IMR-90 (cell line): Measurements from ENCODE around the gene OGFOD3.

Experiments used
- BHLHE40 ChIP-seq: fragments of 150-350 bp; IDR thresholded peaks from 2 replicates; pipeline ENCODE4 v1.6.1; 2016; ENCODE audit warnings: mild to moderate bottlenecking, low read depth, low read length
- CEBPB ChIP-seq: IDR thresholded peaks from 2 replicates; pipeline ENCODE4 v1.6.1; 2012; ENCODE audit warnings: low read depth, low read length, improper control_type of control experiment
- CHD1 ChIP-seq: IDR thresholded peaks from 2 replicates; pipeline ENCODE4 v1.6.1; 2012; ENCODE audit warnings: low read depth, low read length, improper control_type of control experiment
- RAD21 ChIP-seq: IDR thresholded peaks from 2 replicates; pipeline ENCODE4 v1.6.1; 2012; ENCODE audit warnings: low read length, improper control_type of control experiment
- SMC3 ChIP-seq: fragments of 150-350 bp; IDR thresholded peaks from 2 replicates; pipeline ENCODE4 v1.6.1; 2016; ENCODE audit warnings: low read depth, mild to moderate bottlenecking, antibody characterized with exemption, low read length, moderate library complexity
- TF ChIP-seq, protein P1 (sequence below): conservative IDR thresholded peaks from 2 replicates; pipeline ENCODE4 v1.5.1; 2012; ENCODE audit warnings: mild to moderate bottlenecking, low read depth, low read length, improper control_type of control experiment

DNA sequence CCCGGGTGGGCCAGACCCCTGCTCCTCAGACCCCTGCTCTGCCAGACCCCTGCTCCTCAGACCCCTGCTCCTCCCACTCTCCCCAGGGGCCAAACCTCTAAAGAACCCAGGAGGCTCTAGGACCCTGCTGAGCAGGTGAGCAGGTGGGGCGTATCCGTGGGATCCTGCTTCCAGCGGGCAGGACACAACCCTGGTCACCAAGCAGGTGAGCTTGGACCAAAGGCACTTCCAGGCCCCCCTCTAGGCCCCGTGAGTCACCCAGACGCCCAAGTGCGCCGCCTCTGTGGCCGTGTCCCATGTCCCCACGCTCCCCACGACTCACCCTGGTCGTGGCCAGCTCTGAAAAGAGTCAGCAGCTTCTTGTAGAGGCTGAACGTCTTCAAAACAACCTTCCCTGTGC is 27.2 kb upstream of the OGFOD3 start:
- TF ChIP-seq CEBPB (no peak), RAD21 (no peak), SMC3 (no peak), BHLHE40 (no peak), CHD1 (no peak)
- TF ChIP-seq, protein P1, sequence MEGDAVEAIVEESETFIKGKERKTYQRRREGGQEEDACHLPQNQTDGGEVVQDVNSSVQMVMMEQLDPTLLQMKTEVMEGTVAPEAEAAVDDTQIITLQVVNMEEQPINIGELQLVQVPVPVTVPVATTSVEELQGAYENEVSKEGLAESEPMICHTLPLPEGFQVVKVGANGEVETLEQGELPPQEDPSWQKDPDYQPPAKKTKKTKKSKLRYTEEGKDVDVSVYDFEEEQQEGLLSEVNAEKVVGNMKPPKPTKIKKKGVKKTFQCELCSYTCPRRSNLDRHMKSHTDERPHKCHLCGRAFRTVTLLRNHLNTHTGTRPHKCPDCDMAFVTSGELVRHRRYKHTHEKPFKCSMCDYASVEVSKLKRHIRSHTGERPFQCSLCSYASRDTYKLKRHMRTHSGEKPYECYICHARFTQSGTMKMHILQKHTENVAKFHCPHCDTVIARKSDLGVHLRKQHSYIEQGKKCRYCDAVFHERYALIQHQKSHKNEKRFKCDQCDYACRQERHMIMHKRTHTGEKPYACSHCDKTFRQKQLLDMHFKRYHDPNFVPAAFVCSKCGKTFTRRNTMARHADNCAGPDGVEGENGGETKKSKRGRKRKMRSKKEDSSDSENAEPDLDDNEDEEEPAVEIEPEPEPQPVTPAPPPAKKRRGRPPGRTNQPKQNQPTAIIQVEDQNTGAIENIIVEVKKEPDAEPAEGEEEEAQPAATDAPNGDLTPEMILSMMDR = no peak
